ENCODE data around the gene VPS45.

Gene VPS45

GRCh38 chr1:150076985-150077384 lies 9.4 kb downstream of the VPS45 start:
- TF ChIP-seq ZNF660 (tag by site-specific recombination; IDR thresholded peaks at IDR 0.05) (no peak), ZNF704 (tag by site-specific recombination; IDR thresholded peaks at IDR 0.05) (no peak), ZNF692 (tag by site-specific recombination; IDR thresholded peaks at IDR 0.05) (no peak), ZNF510 (tag by site-specific recombination; IDR thresholded peaks at IDR 0.05; ENCODE audit: insufficient replicate concordance) (no peak), ZNF560 (tag by site-specific recombination; IDR thresholded peaks at IDR 0.05; ENCODE audit: borderline replicate concordance) (no peak), ZSCAN23 (tag by site-specific recombination; IDR thresholded peaks at IDR 0.05) (no peak), GLIS1 (tag by site-specific recombination; IDR thresholded peaks at IDR 0.05) (no peak), ZNF138 (tag by site-specific recombination; IDR thresholded peaks at IDR 0.05; ENCODE audit: borderline replicate concordance) (no peak), ZNF596 (tag by site-specific recombination; IDR thresholded peaks at IDR 0.05) (no peak), ZNF626 (tag by site-specific recombination; IDR thresholded peaks at IDR 0.05) (no peak), ZNF501 (tag by site-specific recombination; IDR thresholded peaks at IDR 0.05) (no peak), SCRT1 (tag by site-specific recombination; IDR thresholded peaks at IDR 0.05; ENCODE audit: borderline replicate concordance) (no peak)
- POLR2A ChIA-PET, result no interaction called here
- H3K9me3 ChIP-seq (ENCODE audit: control insufficient read depth, insufficient read depth, low read depth, low read length), result no peaks in the 10 kb centered on the region
- CTCF ChIA-PET, result interaction anchor here (0.6 to 1.5 kb wide), 4 partner anchors 32 to 110 kb away, joined by 3 to 4 read pairs (median 3); no protein-coding TSS in a partner anchor
- H3K4me3 ChIP-seq (ENCODE audit: low read depth, low read length), result no peak overlapping the region
- H3K36me3 ChIP-seq (ENCODE audit: control insufficient read depth in 2 of 2, insufficient read depth in 1 of 2, low read length in 2 of 2), result peaks cover 50 to 85% of the 10 kb centered on the region in 2 experiments
- no peaks in the 10 kb centered on the region for H3K4me1 ChIP-seq (ENCODE audit: control insufficient read depth, insufficient read depth, low read length)
- H3K27ac ChIP-seq (ENCODE audit: extremely low read depth, low read depth, low read length), result no peak overlapping the region

DNA sequence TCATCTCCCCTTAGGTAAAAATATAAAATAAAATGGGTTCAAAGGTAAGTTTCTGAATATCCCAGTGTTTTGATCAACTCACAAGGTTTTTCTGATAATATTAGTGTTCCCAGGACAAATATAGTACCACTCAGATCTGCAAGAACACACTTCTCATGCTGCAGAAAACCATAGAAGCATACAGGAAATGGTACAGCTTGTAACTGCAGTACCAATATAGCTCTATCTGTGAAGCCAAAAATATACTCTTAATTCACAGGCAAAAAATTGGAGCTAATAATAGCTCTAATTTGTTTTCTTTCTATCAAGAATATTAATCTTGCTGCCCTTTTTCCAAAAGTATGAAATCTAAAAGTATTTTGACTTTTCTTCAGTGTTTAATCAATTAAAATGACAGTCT lies 13.2 kb downstream of the VPS45 start:
- H3K27ac ChIP-seq (ENCODE audit: extremely low read depth, low read depth, low read length), result no peak overlapping the region
- ChIA-PET CTCF (interaction anchor here (0.5 kb wide), 1 partner anchor 107 kb away, joined by 3 read pairs; no protein-coding TSS in a partner anchor), POLR2A (no interaction called here)
- no peaks in the 10 kb centered on the region for H3K4me1 ChIP-seq (ENCODE audit: control insufficient read depth, insufficient read depth, low read length)
- H3K36me3 ChIP-seq (ENCODE audit: control insufficient read depth in 2 of 2, insufficient read depth in 1 of 2, low read length in 2 of 2), result peaks cover 52 to 91% of the 10 kb centered on the region in 2 experiments
- H3K9me3 ChIP-seq (ENCODE audit: control insufficient read depth, insufficient read depth, low read depth, low read length), result no peaks in the 10 kb centered on the region
- no peak overlapping the region for H3K4me3 ChIP-seq (ENCODE audit: low read depth, low read length)
- TF ChIP-seq ZNF138 (tag by site-specific recombination; IDR thresholded peaks at IDR 0.05; ENCODE audit: borderline replicate concordance) (no peak), ZNF114 (tag by site-specific recombination; IDR thresholded peaks at IDR 0.05) (no peak), PRDM4 (tag by site-specific recombination; IDR thresholded peaks at IDR 0.05) (no peak), ZNF768 (tag by site-specific recombination; IDR thresholded peaks at IDR 0.05) (no peak), MYNN (tag by site-specific recombination; IDR thresholded peaks at IDR 0.05; ENCODE audit: borderline replicate concordance) (no peak), ZNF404 (tag by site-specific recombination; IDR thresholded peaks at IDR 0.05) (no peak), SCRT1 (tag by site-specific recombination; IDR thresholded peaks at IDR 0.05; ENCODE audit: borderline replicate concordance) (no peak), BCL11A (tag by site-specific recombination; IDR thresholded peaks at IDR 0.05; ENCODE audit: low read depth) (no peak), ZNF585B (tag by site-specific recombination; IDR thresholded peaks at IDR 0.05) (no peak), ZNF621 (tag by site-specific recombination; IDR thresholded peaks at IDR 0.05) (no peak), ZNF501 (tag by site-specific recombination; IDR thresholded peaks at IDR 0.05) (no peak), ZNF335 (tag by site-specific recombination; conservative IDR thresholded peaks at IDR 0.05) (no peak)
- TF ChIP-seq, protein P1, sequence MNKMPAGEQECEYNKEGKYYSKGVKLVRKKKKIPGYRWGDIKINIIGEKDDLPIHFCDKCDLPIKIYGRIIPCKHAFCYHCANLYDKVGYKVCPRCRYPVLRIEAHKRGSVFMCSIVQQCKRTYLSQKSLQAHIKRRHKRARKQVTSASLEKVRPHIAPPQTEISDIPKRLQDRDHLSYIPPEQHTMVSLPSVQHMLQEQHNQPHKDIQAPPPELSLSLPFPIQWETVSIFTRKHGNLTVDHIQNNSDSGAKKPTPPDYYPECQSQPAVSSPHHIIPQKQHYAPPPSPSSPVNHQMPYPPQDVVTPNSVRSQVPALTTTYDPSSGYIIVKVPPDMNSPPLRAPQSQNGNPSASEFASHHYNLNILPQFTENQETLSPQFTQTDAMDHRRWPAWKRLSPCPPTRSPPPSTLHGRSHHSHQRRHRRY (tag by site-specific recombination; IDR thresholded peaks at IDR 0.05), result no peak
- TF ChIP-seq, protein P2, sequence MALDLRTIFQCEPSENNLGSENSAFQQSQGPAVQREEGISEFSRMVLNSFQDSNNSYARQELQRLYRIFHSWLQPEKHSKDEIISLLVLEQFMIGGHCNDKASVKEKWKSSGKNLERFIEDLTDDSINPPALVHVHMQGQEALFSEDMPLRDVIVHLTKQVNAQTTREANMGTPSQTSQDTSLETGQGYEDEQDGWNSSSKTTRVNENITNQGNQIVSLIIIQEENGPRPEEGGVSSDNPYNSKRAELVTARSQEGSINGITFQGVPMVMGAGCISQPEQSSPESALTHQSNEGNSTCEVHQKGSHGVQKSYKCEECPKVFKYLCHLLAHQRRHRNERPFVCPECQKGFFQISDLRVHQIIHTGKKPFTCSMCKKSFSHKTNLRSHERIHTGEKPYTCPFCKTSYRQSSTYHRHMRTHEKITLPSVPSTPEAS (tag by site-specific recombination; IDR thresholded peaks at IDR 0.05), result no peak
